Raji (cell line): ENCODE data around the gene GPR32.

Experiments used
- POLR2A ChIP-seq: IDR thresholded peaks from 2 replicates; pipeline ENCODE4 v1.6.1; 2011; ENCODE audit warnings: low read depth, low read length, control low read depth; ENCODE audit not compliant: insufficient read depth

GPR32 gene

GRCh38 chr19:50795664-50796073 lies 25.4 kb downstream of the GPR32 start:
- no peak for TF ChIP-seq POLR2A

- no peak for TF ChIP-seq POLR2A
These were observed 25.9 kb downstream of the GPR32 start for GRCh38 chr19:50796128-50796633.

GRCh38 chr19:50796634-50797428 lies 26.6 kb downstream of the GPR32 start:
- no peak for TF ChIP-seq POLR2A

- no peak for TF ChIP-seq POLR2A
These were observed 27.1 kb downstream of the GPR32 start for GRCh38 chr19:50797429-50797780.

GRCh38 chr19:50797781-50798658 lies 27.8 kb downstream of the GPR32 start:
- no peak for TF ChIP-seq POLR2A

- no peak for TF ChIP-seq POLR2A
These were observed 28.6 kb downstream of the GPR32 start for GRCh38 chr19:50798659-50799546.

GRCh38 chr19:50799547-50799851 lies 29.2 kb downstream of the GPR32 start:
- TF ChIP-seq POLR2A, result no peak

GRCh38 chr19:50801107-50801506 lies 30.8 kb downstream of the GPR32 start:
- TF ChIP-seq POLR2A, result no peak

- TF ChIP-seq POLR2A, result no peak
These were observed 33.6 kb downstream of the GPR32 start for GRCh38 chr19:50803633-50804419.

- peak; percentile 89 for TF ChIP-seq POLR2A
These were observed 34.4 kb downstream of the GPR32 start for GRCh38 chr19:50804420-50805272.

GRCh38 chr19:50808856-50809255 lies 38.6 kb downstream of the GPR32 start:
- TF ChIP-seq POLR2A, result no peak

GRCh38 chr19:50812474-50812873 lies 42.2 kb downstream of the GPR32 start:
- TF ChIP-seq POLR2A, result no peak

- no peak for TF ChIP-seq POLR2A
These were observed 44.6 kb downstream of the GPR32 start for GRCh38 chr19:50814883-50815282.
